Measurements from ENCODE around the gene GDF10.

GRCh38 chr10:47279276-47279675 lies 20.7 kb upstream of the GDF10 start:
- TF ChIP-seq, protein P1, sequence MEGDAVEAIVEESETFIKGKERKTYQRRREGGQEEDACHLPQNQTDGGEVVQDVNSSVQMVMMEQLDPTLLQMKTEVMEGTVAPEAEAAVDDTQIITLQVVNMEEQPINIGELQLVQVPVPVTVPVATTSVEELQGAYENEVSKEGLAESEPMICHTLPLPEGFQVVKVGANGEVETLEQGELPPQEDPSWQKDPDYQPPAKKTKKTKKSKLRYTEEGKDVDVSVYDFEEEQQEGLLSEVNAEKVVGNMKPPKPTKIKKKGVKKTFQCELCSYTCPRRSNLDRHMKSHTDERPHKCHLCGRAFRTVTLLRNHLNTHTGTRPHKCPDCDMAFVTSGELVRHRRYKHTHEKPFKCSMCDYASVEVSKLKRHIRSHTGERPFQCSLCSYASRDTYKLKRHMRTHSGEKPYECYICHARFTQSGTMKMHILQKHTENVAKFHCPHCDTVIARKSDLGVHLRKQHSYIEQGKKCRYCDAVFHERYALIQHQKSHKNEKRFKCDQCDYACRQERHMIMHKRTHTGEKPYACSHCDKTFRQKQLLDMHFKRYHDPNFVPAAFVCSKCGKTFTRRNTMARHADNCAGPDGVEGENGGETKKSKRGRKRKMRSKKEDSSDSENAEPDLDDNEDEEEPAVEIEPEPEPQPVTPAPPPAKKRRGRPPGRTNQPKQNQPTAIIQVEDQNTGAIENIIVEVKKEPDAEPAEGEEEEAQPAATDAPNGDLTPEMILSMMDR (conservative IDR thresholded peaks at IDR 0.05; ENCODE audit: low read length), result no peak
- no peak for TF ChIP-seq EZH2phosphoT487 (IDR thresholded peaks at IDR 0.05; ENCODE audit: borderline replicate concordance)
